Left renal pelvis (tissue), 4 donors: ENCODE data around the gene FAM83E. TPM values are rescaled to one million over a fixed set of nuclear protein-coding genes. Genes with fewer than 3 reads are reported as not detected.
"Not testable (repeated sequence)": the region's sequence is repeated elsewhere in the genome, so short reads cannot be mapped to it uniquely, and the experiment has no call there.

Experiments used
- DNase-seq, 4 donors: peaks; one replicate each; pipeline ENCODE4 v3.0.0-alpha.2; 2013; ENCODE audit warnings: low read depth in 4 of 4, low spot score in 3 of 4
- polyA plus RNA-seq, 4 donors: library from polyadenylated mRNA; unstranded; fragments of 120-200 nt; gene quantifications; one replicate each; pipeline ENCODE4 v1.2.1, GENCODE V29; 2013; ENCODE audit not compliant: insufficient read length in 4 of 4

The FAM83E gene
- polyA plus RNA-seq, 4 donors = 0.79 to 3.4 (median 1.9) TPM; not detected in 1

GRCh38 chr19:48587387-48587786 is 27.5 kb downstream of the FAM83E start:
- DNase-seq = no peak

GRCh38 chr19:48582168-48582567 is 32.7 kb downstream of the FAM83E start:
- DNase-seq = no peak

- DNase-seq = no peak
Observed at GRCh38 chr19:48578891-48579290, 36.0 kb downstream of the FAM83E start.

- DNase-seq = not testable (repeated sequence)
Observed at GRCh38 chr19:48577908-48578307, 37.0 kb downstream of the FAM83E start.

- DNase-seq = no peak
Observed at GRCh38 chr19:48575931-48576622, 38.8 kb downstream of the FAM83E start.

GRCh38 chr19:48573163-48573505 is 41.7 kb downstream of the FAM83E start:
- no peak for DNase-seq

GRCh38 chr19:48571378-48572162 is 43.3 kb downstream of the FAM83E start:
- no peak for DNase-seq

- DNase-seq = no peak
Observed at GRCh38 chr19:48569814-48570213, 45.1 kb downstream of the FAM83E start.

GRCh38 chr19:48568345-48568886 is 46.5 kb downstream of the FAM83E start:
- DNase-seq = no peak

GRCh38 chr19:48565090-48565489 is 49.8 kb downstream of the FAM83E start:
- no peak for DNase-seq

Other genes with a start within 250 kb of the FAM83E start
- 100 to 1,000 TPM; 203 to 255 (median 230) TPM for gene KDELR1, start 223.5 kb downstream of the FAM83E start, polyA plus RNA-seq
- 1 to 10 TPM in 1 of 4 donors, under 1 TPM in 3; 0.54 to 2.2 (median 0.67) TPM for gene GRIN2D, start 221.4 kb downstream of the FAM83E start, polyA plus RNA-seq
- gene GRWD1, start 169.1 kb downstream of the FAM83E start, polyA plus RNA-seq = 10 to 100 TPM; 18.0 to 28.1 (median 24.7) TPM
- 1 to 10 TPM in 1 of 4 donors, under 1 TPM in 3; 0.54 to 1.2 (median 0.85) TPM for gene KCNJ14, start 159.5 kb downstream of the FAM83E start, polyA plus RNA-seq
- gene CYTH2, start 145.7 kb downstream of the FAM83E start, polyA plus RNA-seq = 100 to 1,000 TPM in 1 of 4 donors, 10 to 100 TPM in 3; 72.4 to 106 (median 78.0) TPM
- gene LMTK3, start 103.2 kb downstream of the FAM83E start, polyA plus RNA-seq = 1 to 10 TPM in 3 of 4 donors, under 1 TPM in 1; 0.41 to 5.3 (median 2.0) TPM
- gene SULT2B1, start 62.9 kb downstream of the FAM83E start, polyA plus RNA-seq = under 1 TPM; 0.10 to 0.60 (median 0.39) TPM
- gene SPACA4, start 8.3 kb downstream of the FAM83E start, polyA plus RNA-seq = under 1 TPM in 1 of 4 donors, not detected in 3; 0.15 TPM
- gene RPL18, start 4.1 kb upstream of the FAM83E start, polyA plus RNA-seq = 1,000 to 10,000 TPM; 1,033 to 1,349 (median 1,082) TPM
- gene SPHK2, start 4.4 kb upstream of the FAM83E start, polyA plus RNA-seq = 10 to 100 TPM in 3 of 4 donors, 1 to 10 TPM in 1; 8.4 to 34.8 (median 17.7) TPM
- 10 to 100 TPM in 3 of 4 donors, 1 to 10 TPM in 1; 9.8 to 17.3 (median 13.9) TPM for gene DBP, start 22.3 kb upstream of the FAM83E start, polyA plus RNA-seq
- gene CA11, start 31.1 kb upstream of the FAM83E start, polyA plus RNA-seq = 10 to 100 TPM; 18.2 to 58.7 (median 27.4) TPM
- gene NTN5, start 57.9 kb upstream of the FAM83E start, polyA plus RNA-seq = 1 to 10 TPM in 2 of 4 donors, under 1 TPM in 2; 0.83 to 1.9 (median 1.2) TPM
- gene FUT2, start 80.9 kb upstream of the FAM83E start, polyA plus RNA-seq = 1 to 10 TPM; 1.3 to 4.5 (median 2.5) TPM
- gene MAMSTR, start 104.6 kb upstream of the FAM83E start, polyA plus RNA-seq = 10 to 100 TPM in 1 of 4 donors, 1 to 10 TPM in 3; 4.5 to 13.3 (median 8.5) TPM
- gene RASIP1, start 125.5 kb upstream of the FAM83E start, polyA plus RNA-seq = 10 to 100 TPM; 11.5 to 17.3 (median 13.1) TPM
- under 1 TPM; 0.08 to 0.53 (median 0.37) TPM for gene IZUMO1, start 131.8 kb upstream of the FAM83E start, polyA plus RNA-seq
- gene FUT1, start 137.6 kb upstream of the FAM83E start, polyA plus RNA-seq = 1 to 10 TPM in 3 of 4 donors, under 1 TPM in 1; 0.67 to 3.5 (median 3.2) TPM
- not detected for gene FGF21, start 140.4 kb upstream of the FAM83E start, polyA plus RNA-seq
- 10 to 100 TPM; 19.5 to 58.6 (median 32.0) TPM for gene BCAT2, start 196.0 kb upstream of the FAM83E start, polyA plus RNA-seq
- 10 to 100 TPM in 3 of 4 donors, 1 to 10 TPM in 1; 8.3 to 38.2 (median 26.3) TPM for gene HSD17B14, start 221.4 kb upstream of the FAM83E start, polyA plus RNA-seq